COR-L47 (cell line): Measurements from ENCODE around the gene TENM4.

Experiments used
- DNase-seq: peaks from one replicate; lab custom pipeline; 2025; lab: John Stamatoyannopoulos, UW

The TENM4 gene

GRCh38 chr11:78932757-78933156, 508.1 kb downstream of the TENM4 start:
- DNase-seq = no peak

GRCh38 chr11:78931891-78932290, 508.9 kb downstream of the TENM4 start:
- no peak for DNase-seq

GRCh38 chr11:78930810-78931523, 509.9 kb downstream of the TENM4 start:
- no peak for DNase-seq

GRCh38 chr11:78929906-78930220, 511.0 kb downstream of the TENM4 start:
- DNase-seq = no peak

GRCh38 chr11:78929207-78929905, 511.5 kb downstream of the TENM4 start:
- no peak for DNase-seq

GRCh38 chr11:78927511-78927910, 513.3 kb downstream of the TENM4 start:
- no peak for DNase-seq

- DNase-seq = no peak
Observed at GRCh38 chr11:78926633-78927338, 514.0 kb downstream of the TENM4 start.

GRCh38 chr11:78925387-78925786, 515.4 kb downstream of the TENM4 start:
- DNase-seq = no peak

- no peak for DNase-seq
Observed at GRCh38 chr11:78922859-78923625, 517.8 kb downstream of the TENM4 start.

- no peak for DNase-seq
Observed at GRCh38 chr11:78921509-78921908, 519.3 kb downstream of the TENM4 start.

- DNase-seq = no peak
Observed at GRCh38 chr11:78920329-78920728, 520.5 kb downstream of the TENM4 start.

GRCh38 chr11:78916759-78917158, 524.1 kb downstream of the TENM4 start:
- no peak for DNase-seq

GRCh38 chr11:78914503-78914902, 526.3 kb downstream of the TENM4 start:
- DNase-seq = no peak

GRCh38 chr11:78912778-78913177, 528.1 kb downstream of the TENM4 start:
- DNase-seq = no peak

- no peak for DNase-seq
Observed at GRCh38 chr11:78910322-78910721, 530.5 kb downstream of the TENM4 start.

- no peak for DNase-seq
Observed at GRCh38 chr11:78909386-78909785, 531.4 kb downstream of the TENM4 start.

GRCh38 chr11:78907636-78908035, 533.2 kb downstream of the TENM4 start:
- no peak for DNase-seq

GRCh38 chr11:78906566-78906965, 534.3 kb downstream of the TENM4 start:
- no peak for DNase-seq

- DNase-seq = no peak
Observed at GRCh38 chr11:78905756-78906155, 535.1 kb downstream of the TENM4 start.

GRCh38 chr11:78902771-78903507, 537.9 kb downstream of the TENM4 start:
- no peak for DNase-seq

- no peak for DNase-seq
Observed at GRCh38 chr11:78901831-78902230, 539.0 kb downstream of the TENM4 start.

GRCh38 chr11:78898266-78898775, 542.5 kb downstream of the TENM4 start:
- DNase-seq = no peak
